ENCODE data around the gene HYLS1.
A peak's percentile ranks its signal among the peaks of the same experiment; 100 is the strongest.
"Not testable (repeated sequence)": the region's sequence is repeated elsewhere in the genome, so short reads cannot be mapped to it uniquely, and the experiment has no call there.

HYLS1 gene

DNA sequence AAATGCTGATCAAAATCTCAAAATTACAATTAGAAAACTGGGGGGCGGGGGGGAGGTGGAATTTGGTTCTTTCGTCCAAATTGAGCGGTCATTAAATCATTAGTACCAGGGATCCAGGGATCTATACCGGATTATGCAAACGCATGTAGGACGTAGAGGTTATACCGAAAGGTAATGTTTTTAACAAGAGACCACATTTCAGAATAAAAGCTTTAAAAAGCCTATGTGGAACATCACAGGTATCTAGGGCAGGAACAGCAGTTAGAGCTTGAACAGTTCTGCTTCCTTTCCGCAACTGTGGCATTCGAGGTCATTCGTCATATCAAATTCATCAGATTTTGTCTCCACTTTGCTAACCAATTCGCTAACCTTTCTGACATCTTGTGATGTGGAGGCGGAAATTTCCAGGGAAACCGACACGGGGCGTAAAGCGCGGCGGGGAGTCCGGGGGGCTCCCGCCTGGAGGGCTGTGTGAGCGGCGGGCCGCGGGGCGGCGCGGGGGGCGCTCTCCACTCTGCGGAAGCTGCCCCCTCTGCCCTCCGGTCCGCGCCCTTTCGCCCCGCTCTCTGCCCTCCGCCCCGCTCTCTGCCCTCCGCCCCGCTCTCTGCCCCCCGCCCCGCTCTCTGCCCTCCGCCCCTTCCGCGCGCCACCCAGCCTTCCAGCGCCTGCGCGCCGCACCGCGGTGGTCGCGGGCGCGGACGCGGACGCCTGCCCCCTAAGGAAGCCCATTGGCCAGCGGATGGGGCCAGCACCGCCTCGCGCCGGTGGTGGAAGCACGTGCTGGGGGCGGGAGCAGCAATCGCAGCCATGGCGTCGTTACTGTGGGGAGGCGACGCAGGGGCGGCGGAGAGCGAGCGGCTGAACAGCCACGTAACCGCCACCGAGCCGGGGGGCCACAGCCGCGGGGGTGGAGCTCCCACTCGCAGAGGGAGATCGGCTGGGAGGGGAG is 16.5 kb downstream of the HYLS1 start, which contains the start of gene DDX25:
DDX25 (plus strand) TSS at position 798 of the 949 bp plus-strand sequence; CDS start at position 808, 10 bp downstream.
- DNase-seq: no peak

DNA sequence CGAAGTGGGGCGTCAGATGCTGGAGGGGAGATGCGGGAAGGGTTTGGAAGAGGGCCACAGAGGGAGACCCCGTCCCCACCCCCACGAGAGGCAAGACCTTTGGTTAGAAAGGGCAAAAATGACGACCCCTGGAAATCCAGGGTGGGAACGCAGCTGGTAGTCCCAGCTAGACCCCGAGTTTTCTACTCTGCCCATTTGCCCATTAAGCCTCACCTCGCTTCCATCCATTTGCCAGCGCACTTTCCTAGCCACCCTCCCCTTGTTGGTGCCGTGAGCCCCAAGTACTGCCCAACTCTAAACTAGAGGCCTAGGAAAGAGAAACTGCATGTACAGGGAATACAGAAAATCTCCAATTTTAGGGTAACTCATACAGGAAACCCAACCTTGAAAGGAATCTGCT is 17.2 kb downstream of the HYLS1 start:
- no peak for DNase-seq

GRCh38 chr11:125910226-125910849 is 22.9 kb downstream of the HYLS1 start:
- no peak for DNase-seq

DNA sequence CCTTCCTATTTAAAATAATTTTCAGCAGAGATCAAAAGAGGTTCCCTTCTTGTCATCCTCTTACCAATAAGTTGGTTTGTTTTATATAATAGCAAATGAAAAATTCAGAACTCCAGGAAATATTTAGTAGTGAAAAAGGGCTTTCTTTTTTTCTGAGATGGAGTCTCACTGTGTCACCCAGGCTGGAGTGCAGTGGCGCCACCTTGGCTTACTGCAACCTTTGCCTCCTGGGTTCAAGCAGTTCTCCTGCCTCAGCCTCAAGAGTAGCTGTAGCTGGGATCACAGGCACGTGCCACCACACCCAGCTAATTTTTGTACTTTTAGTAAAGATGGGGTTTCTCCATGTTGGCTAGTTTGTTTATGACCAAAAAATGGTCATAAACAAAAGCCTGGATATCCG is 27.1 kb downstream of the HYLS1 start:
- DNase-seq: not testable (repeated sequence)

DNA sequence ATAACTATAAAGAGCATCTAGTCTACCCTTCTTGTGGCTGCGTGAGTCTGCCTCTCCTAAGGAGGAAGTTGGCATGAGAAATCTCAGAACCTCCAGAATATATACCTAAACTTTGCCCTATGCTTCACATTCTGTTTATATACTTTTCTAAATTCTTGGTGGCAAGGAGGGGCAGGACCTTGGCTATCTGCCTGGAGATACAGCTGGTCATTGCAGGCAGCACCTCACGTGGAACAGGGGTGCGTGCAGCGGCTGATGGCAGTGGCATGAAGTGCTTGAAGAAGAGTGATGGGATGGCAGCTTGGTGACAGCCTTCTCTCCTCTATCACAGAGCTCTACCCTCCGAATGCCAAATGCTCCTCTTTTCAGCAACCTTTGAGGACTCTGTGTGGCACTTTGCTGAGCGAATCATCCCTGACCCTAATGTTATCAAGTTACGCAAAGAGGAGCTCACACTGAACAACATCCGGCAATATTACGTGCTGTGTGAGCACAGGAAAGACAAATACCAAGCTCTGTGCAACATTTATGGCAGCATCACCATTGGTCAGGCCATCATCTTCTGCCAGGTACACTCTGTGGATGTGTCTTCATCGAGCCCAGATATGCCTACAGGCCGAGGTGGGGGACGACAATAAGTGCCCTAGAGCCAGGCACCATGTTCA is 29.3 kb downstream of the HYLS1 start:
- DNase-seq: no peak

- no peak for DNase-seq
These were observed 30.8 kb downstream of the HYLS1 start for GRCh38 chr11:125918140-125918840.

DNA sequence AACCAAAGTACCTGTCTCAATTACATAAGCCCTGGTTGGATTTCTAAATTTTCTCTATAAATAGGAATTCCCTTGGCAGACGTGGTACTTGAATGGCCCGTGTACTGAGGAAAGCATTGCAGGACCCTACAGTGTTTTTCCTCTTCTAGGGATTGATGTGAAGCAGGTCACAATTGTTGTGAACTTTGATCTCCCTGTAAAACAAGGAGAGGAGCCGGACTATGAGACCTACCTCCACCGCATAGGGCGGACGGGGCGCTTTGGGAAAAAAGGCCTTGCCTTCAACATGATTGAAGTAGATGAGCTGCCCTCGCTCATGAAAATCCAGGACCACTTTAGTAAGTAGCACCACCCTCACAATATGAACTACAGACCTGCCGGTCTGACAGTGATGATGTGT is 33.6 kb downstream of the HYLS1 start:
- DNase-seq: no peak

DNA sequence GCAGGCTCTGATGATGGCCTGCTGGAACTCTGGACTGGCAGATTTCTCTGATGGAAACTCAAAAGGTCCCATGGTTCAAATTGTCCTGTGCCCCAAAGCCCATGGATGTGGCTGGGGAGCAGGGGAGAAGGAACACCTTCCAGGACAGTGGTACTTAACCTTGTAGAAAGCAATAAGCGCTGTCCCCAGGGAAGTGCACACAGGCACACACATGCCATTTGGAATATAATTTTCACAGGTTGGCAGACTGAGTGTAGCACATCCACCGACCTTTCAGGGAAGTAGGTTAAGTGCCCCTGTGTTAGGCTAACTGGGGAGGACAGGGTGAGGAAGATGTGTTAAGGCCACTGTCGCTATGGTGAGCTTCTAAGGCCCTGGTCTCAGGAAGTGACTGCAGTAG is 34.7 kb downstream of the HYLS1 start:
- DNase-seq: no peak

DNA sequence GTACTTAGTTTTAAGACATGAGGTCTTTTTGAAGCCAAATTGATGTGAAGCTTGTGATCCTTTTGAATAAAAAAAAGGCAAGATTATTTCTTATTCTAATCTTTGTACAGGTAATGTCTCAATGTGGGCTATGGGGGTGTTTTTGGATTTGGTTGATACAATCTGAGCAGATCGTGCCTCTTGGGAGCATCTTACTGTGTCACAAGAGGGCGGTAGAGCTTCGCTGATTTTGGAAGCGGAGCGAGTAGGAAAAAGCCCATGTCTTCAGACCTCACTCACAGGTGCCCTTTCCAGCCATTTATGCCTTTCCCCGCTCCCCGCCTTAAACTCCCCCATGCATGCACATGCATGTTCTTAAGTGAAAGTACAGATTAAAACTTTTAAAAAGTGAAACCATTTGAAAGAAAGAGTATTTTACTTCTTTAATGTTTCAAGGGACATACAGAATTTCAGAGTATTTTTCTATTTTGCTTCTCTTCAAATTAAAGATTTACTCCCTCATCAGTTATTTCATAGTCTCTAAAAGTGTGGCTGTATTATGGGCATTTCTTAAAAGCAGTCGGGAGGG is 35.6 kb downstream of the HYLS1 start:
- DNase-seq: peak; percentile 71

- DNase-seq: no peak
These were observed 36.2 kb downstream of the HYLS1 start for GRCh38 chr11:125923633-125924032.

DNA sequence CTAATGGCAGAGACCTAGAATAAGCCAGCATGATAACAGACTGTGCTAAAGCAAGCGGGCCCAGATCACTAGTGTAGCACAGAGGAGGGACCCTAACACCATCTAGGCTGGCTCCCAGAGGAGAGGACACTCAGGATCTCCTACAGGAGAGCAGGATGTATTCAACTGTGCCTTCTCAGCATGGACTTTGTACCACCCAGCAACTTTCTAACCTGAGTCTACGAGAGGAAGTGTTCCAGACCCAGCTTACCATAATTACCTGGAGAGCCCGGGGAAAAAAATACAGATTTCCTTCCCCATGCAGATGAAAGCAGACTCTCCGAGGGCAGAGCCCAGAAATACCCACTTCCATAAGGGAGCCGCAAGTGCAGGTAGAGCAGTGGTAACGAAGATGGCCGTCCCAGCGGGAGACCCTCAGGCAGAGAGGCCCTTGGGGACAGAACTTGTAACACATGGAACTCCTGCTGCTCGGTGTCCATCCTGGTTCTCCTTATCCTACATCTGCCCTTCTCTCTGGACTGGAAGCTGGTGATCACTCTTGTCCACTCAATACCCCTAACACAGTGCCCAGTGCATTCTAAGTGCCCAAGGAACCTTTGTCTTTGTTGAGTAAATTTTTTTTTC is 37.0 kb downstream of the HYLS1 start:
- DNase-seq: no peak

GRCh38 chr11:125925247-125925740 is 37.8 kb downstream of the HYLS1 start:
- no peak for DNase-seq

DNA sequence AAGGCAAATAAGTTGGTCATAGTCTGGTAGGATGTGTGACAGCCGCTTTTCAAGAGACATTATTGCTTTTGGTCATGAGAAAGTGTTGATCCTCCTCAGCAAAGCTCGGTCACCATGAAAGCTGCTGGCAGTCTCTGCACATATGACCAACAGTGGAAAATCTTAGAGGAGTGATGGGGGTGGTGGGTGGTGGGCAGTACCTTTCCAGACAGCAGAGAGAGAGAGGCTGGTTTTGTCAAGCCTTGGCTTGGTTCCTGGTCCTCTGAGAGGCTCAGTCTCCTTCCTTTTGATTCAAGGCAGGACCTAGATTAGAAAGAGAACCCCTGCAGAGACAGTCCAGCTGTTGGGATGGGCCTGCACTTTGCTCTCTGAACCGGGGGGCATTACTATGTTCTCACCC is 38.3 kb downstream of the HYLS1 start:
- no peak for DNase-seq

DNA sequence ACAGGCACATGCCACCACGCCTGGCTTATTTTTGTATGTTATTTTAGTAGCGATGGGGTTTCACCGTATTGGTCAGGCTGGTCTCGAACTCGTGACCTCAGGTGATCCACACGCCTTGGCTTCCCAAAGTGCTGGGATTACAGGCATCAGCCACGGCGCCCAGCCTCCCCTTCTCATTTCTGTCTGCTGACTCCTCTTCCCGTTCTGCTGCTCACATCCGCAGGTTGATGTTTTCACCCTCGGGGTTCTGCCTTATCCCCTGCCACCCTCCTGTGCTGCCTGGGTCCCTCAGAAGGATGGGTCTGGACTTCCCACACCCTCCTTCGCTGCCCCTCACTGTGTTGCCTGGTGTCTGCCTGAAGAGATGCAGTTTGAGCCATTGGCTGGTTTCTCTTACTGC is 39.2 kb downstream of the HYLS1 start:
- no peak for DNase-seq

- no peak for DNase-seq
These were observed 42.1 kb downstream of the HYLS1 start for GRCh38 chr11:125929445-125930075.

- DNase-seq: no peak
These were observed 42.6 kb downstream of the HYLS1 start for GRCh38 chr11:125930076-125930450.

- DNase-seq: no peak
These were observed 43.6 kb downstream of the HYLS1 start for GRCh38 chr11:125931116-125931515.

GRCh38 chr11:125931668-125932067 is 44.2 kb downstream of the HYLS1 start:
- no peak for DNase-seq

DNA sequence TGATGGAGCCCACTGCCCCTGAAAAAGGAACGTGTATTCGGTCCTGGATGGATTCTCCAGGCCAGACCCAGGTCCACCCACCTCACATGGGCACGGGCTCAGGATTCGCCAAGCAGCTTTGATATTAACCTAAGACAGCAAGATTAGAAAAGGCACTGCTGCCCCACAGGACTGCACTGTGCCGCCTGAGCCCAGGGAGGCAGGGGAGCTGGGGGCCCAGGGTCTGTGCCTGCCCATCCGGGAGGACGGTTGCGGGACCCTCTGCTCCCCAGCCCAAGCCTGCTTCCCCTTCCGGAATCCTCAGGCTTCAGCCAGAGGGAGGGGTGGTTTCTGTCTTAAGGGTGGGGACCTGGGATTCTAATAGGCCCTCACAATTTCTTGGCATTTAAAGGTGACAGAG is 44.8 kb downstream of the HYLS1 start:
- no peak for DNase-seq

DNA sequence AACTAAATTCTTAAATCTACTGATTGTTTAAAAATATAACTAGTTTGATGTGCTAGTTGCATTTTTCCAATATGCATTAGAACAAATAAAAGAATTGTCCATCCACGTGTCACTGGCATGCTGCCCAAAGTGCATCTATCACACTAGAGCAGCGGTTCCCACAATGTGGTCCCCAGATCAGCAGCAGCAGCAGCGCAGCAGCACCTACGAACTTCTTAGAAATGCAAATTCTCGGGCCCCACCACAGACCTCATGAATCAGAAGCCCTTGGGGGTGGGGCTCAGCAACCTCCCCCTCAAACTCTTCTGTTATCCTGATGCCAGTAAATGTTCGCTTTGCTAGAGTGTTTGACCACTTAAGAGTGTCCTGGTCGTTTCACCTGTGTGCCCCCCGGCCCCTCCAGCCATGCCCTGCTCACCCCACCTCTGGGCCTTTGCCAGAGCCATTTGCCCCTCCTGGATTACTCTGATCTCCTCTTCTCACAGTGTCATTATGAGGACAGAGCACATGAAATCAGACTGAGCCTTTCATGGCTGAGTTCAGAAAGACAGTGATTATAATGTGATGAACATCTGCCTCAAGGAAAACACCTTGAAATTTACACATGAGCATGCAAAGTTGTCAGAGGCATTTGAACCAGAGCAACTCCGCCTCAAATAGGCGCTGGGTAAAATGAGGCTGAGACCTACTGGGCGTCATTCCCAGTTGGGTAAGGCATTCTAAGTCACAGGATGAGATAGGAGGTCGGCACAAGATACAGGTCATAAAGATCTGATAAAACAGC is 45.8 kb downstream of the HYLS1 start:
- DNase-seq: no peak

DNA sequence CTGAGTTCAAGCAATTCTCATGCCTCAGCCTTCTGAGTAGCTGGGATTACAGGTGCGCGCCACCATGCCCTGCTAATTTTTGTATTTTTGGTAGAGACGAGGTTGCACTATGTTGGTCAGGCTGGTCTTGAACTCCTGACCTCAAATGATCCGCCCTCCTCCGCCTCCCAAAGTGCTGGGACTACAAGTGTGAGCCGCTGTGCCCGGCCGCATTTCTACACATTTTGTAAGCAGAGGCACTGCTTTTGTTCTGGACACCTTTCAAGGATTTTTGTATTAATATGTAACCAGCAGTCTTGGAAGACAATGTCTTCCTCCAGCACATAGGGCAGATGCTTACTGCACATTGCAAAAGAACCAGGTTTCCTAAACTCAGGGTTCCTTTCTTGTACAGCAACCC is 47.0 kb downstream of the HYLS1 start:
- DNase-seq: no peak
